GM21360 (cell line): ENCODE data around the gene GINS1.
"Not testable (repeated sequence)": the region's sequence is repeated elsewhere in the genome, so short reads cannot be mapped to it uniquely, and the experiment has no call there.

Source experiments
- ATAC-seq: cut with Tn5 transposase; IDR thresholded peaks from one replicate; pipeline ENCODE4 v1.9.1; 2021; ENCODE audit warnings: mild to moderate bottlenecking, moderate library complexity; ENCODE audit not compliant: unreplicated experiment

GINS1 gene

DNA sequence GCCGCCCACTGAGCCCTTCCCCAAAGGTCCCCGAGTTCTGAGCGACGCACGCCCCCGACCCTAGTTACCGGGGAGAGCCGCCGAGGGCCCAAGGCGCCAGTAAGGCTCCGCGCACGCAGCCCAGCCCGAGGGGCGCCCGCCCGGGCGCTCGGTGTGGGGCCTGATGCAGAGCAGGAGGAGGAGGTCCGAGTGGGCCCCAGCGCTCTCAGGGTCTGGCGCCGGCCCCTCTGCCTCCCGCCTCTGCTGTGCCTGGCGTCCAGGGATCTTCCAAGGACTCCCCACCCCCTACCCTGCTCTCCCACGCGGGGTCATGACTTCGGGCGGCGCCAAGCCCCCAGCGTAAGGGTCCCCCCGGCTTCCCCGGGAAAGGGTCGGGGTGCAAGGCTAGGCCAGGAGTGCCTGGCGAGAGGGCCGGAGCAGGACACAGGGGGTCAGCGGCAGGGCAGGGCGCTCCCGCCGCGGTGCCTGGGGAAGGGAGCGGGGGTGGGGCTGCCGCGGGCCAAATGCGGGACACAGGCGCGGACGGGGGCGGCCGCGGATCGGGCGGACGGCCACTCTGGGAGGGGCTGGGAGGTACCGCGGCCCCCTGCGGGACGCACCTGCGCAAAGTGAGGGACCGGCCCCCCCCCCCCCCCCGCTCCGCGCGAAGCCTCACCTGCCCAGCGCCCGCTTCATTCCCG is 17.5 kb upstream of the GINS1 start:
- peak; percentile 30 for ATAC-seq

DNA sequence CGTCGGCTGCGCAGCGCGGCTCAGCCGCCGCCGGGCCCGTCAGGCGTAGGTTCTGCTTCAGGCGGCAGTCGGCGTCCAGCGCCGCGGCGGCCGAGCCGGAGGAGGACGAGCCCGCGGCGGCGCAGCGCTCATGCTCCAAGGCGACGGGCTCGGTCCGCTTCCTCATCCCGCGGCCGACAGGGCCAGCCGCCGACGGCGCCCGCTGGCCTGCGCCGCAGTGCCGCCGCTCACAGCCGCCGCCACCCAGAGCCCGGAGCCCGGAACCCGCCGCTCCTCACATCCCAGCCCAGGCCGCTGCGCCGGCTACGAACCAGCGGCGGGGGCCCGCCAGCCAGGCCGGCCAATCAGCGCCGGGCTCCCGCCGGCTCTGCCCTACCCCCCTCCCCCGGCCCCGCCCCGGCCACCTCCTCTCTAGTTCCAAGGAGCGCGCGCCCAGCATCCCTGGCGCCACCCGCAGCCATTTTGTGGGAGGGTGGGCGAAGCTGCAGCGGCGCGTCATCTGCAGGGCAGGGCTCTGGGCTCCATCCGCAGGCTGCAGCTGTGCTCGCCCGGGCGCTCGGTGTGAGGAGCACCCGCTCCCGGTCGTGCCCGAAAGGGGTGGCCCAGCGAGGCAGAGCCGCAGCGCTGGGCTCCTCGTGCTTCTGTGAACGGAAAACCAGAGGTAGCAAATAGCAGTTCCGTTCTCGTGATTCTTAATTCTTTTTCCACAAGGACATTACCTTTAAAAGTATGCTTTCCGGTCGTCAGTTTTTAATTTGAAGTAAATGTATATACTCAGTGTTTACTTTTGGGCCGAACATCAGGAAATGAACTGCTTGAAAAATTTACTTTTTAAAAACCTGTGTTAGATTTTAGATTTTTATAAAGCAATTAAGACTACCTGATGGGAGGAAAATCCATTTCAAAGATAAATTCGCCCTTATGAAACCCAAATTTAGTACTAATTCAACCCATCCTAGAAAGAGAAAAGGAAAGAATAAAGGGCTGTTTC is 16.6 kb upstream of the GINS1 start, which contains the start of gene ABHD12:
Gene ABHD12 (minus strand): TSS at position 298 of the 991 bp plus-strand sequence. CDS start 132 bp downstream, at position 166.
- peak; percentile 85 for ATAC-seq

DNA sequence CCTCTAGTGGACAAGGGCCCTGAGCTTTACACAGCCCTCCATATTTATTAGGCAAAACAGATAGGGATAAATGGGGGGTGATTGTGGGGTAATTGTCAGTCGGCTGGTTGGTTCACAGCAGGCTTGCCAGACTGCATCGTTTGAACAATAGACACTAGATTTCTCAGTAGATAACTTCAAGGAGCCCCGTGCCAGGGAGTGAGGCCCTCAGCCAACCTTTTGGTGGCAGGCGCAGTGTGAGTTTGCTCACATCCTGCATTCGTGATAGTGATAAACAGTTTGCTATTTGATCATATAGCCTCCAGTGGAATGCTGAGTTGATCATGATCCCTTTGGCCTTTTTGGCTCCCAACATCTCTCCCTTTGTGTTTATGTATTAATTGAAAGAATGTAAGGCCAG is 13.2 kb upstream of the GINS1 start:
- ATAC-seq, result no peak

DNA sequence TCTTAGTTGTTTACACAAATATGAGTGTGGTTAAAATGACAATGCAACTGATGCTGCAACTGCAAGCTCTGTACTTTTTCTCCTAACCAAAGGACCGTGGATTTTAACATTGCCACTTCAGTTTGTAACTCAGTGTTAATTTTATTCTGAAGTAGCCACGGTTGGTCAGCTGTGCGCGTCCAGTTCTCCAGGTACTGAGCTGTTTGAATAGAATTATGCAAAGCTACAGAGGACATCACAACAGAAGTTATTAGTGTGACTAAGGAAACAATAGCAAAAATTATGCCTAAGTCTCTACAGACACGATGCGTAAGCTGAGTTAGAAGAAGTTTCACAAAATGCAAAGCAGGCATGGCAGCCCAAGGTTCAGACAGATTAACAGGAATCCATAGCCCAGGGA is 12.5 kb upstream of the GINS1 start:
- ATAC-seq, result no peak

DNA sequence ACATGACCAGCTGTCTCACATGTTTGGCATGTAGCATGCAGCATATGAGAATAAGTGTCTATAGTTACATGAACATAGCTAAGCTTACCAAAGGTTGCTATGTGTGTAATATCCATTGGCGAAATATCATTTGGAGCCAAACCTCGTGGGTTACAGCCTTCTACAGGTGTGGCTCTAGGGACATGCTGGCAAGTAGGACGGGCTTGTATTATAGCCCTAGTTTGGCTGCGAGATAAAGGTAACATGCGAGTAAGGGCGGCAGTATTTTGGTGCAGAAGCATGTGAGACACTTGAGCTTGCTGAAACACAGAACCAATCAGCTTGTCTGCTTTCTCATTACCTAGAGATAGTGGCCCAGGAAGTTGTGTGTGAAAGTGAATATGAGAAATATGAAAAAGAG is 10.4 kb upstream of the GINS1 start:
- ATAC-seq, result no peak

DNA sequence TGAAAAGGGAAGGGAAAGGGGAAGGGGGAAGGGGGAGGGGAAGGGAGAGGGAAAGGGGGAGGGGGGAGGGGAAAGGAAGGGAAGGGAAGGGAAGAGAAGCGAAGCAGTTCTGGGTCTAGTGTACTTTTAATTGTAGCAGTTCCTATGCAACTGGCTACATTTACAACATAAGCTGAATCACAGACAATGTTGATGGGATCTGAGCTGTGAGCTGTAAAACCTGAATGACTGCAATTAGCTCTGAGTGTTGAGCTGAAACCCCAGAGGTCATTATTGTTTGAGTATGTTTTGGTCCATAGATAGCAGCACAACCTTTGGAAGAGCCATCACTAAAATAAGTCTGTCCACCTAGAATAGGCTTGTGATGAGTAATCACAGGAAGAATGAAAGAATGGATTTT is 9.7 kb upstream of the GINS1 start:
- no peak for ATAC-seq

DNA sequence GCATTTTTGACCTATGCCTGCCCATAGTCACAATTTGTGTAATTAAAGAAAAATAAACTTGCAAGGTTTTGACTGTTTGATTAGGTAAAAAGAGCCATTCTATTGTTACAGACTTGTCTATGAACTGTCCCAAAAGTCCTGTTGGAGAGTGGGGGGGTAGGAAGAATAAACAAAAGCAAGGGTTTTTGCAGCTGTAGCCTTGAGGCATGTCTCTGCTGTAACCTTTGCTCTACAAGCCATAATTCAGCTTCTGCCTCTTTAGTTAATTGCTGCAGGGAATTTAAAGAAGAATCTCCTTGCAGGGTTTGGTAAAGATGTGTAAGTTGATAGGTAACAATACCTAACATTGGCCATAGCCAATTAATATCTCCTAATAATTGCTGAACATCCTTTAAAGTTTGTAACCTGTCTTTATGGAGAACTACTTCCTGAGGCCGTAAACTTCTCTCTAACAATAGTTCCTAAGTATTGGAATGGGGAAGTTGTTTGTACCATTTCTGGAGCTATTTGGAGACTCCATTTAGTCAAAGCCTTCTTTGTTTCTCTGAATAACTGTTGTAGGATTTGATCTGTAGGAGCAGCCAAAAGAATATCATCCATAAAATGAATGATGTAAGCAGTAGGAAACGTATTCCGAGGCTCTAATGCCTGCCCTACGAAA is 9.0 kb upstream of the GINS1 start:
- ATAC-seq, result no peak

DNA sequence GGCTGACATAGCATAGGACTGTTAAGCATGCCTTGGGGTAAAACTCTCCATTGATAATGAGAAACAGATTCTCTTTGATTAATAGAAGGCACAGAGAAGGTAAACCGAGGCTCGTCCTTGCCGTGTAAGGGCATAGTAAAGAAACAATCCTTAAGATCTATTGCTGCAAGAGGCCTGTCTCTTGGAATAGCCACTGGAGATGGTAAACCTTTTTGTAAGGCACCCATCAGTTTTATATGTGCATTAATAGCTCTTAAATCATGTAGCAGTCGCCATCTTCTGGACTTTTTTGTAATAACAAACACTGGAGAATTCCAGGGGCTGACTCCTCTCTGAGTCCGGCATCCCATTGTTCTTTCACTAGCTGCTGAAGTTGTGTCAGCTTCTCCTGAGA is 8.4 kb upstream of the GINS1 start:
- no peak for ATAC-seq

DNA sequence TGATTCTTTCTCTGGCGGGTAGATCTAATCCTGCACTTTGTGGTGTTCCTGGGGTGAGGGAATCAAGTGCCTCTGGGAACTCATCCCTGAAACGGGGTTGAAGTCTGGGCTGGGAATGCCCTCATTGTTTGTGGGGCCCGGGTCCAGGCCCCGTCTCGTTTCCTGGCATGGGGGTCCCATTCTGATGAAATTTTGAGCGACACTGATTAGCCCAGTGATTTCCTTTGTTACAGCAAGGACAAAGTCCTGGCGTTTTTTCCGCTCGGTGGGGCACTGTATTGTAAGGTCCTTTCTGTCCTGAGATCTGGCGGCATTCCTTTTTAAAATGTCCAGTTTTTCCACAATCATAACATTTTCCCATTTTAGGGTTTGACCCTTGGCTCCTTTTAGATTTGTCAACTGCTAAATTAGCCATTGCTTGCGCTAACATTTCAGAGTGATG is 7.2 kb upstream of the GINS1 start:
- ATAC-seq, result not testable (repeated sequence)

DNA sequence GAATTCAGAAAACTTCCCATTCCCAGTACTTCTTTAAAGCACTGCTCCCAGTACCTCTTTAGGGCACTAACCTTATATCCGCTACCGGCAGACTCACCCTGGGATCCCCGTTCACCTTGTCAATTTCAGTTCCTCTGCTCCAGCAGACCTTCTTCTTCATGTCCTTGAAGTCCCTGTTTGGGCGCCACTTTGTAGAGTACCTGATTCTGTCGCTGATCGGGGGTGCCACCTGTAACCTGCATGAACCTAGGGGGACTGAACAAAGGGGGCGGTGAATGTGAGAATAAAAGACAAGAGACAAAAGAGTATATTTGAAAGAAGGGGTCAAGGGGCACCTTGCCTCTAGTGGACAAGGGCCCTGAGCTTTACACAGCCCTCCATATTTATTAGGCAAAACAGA is 4.9 kb upstream of the GINS1 start:
- ATAC-seq, result no peak

DNA sequence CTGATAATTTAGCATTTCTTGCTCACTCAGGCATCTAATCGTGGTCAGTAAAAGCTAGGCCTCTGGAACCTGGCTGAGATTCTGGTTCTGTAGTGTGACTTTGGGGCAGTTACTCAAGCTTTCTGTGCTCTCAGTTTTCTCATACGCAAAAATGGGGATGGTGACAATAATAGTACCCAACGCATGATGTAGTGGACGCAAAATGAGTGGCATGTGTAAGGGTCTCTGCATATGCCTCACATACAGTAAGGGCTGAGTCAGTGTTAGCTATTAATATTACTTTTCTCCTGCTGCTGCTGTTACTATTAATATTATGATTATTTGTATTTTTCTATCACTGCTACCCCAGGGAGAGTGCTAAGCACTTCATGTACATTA is 686 bp downstream of the GINS1 start:
- ATAC-seq, result no peak

DNA sequence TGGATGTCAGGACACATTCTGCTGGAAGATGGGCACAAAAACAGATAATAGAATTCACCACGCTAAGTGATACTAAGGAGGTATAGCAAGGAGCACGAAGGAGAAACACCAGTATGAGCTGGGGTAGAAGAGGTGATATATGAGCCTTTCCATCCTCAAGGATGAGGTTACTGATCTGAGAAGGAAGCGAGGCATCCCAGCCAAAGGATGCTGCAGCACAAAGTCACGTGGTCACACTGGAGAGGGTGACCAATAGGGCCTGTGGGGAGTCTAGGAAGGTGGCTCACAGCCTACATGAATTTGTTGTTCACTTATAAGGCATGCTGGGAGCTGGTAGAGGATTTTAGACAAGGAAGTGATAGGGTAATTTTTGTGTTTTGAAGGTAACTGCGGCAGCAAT is 1.4 kb downstream of the GINS1 start:
- ATAC-seq, result no peak

DNA sequence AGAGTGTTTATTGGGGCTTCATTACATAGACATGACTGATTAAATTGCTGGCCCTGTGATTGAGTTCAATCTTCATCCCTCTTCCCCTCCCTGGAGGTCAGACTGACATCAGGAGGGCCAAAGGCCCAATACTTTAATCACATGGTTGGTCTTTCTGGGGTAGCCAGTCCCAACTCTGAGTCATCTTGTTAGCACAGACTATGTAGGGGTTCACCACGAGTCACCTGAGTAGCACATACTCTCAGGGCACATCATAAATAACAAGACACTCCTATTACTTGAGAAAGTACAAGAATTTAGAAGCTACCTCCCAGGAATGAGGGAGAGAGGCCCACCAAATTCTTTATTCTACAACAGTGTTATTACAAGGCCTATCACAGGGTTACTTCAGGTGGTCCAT is 11.3 kb downstream of the GINS1 start:
- no peak for ATAC-seq

DNA sequence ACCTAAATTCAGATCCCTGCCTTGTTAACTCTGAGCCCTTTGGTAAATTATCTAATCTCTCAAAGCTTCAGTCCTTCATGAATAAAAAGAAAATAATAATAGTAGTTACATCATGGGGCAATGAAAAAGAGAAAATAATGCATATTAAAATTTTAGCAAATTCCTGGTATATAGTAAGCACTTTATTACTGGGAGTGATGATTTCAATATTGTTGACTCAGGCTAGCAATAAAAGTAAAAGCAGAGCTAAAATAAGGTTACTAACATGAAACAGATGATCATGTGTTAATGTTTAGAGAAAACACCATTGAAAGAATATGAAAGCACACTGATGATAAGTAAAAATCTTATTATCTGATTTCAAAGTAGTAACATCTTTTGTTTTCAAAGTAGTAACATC is 13.6 kb downstream of the GINS1 start:
- no peak for ATAC-seq

DNA sequence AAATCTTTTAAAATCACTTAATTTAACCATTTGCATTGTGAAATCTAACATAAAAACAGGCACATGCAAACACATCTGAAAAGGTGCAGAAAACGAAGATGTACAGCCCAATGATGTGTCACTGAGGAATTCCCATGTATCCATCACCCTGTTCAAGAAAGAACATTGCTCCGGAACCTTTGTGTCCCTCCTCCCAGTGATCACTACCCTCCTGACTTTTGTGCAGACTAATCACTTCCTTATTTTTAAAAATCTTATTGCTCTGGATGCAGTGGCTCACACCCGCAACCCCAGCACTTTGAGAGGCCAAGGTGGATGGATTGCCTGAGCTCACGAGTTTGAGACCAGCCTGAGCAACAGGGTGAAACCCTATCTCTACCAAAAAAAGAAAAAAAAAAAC is 14.6 kb downstream of the GINS1 start:
- ATAC-seq, result no peak

DNA sequence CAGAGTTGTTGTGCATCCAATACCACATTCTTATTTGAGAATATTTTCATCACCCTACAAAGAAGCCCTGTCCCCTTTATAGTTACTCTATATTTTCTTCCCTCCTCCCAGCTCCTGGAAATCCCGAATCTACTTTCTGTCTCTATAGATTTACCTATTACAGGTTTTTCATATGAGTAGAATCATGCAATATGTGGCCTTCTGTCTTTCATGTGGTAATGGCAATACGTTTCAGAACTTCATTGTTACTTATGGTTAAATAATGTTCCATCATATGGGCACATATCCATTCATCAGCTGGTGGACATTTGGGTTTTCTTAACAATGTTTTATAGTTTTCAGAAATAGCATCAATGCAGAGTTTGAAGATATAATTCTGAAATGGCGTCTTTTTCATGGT is 17.1 kb downstream of the GINS1 start:
- ATAC-seq, result no peak

DNA sequence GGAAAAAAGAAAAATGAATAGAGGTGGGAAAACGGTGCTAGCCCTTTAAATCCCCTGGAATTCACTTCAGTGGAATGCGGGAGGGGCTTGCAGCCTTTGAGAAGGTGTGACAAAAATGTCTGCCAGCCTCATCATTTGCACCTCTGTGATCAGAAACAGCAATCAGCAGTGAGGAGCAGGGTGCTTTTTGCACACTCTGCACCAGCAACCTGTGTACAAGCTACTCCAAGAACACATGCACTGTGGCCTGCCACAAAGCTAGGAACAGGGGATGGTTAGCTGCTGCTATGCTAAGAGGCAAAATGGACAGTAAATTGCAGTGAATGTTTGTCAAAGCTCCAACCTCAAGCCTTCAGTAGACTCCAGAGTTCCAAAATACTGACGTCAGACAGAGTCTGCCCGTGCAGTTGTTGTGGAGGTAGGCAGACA is 29.7 kb downstream of the GINS1 start:
- ATAC-seq, result no peak

DNA sequence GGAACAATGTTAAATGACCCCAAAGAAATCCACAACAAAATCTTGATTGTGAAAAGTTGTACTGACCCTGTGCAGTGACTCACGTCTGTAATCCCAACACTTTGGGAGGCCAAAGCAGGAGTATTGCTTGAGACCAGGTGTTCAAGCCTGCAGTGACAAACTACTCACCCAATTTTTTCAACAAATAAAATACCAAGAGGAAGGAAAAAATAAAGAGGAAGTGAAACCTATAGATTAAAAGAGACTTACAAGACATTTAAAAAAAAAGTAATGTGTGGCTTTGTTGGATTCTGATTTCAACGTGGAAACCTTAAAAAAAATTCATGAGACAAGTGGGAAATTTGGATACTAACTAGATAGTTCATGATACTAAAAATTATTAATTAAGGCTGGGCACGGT is 31.9 kb downstream of the GINS1 start:
- ATAC-seq, result no peak

DNA sequence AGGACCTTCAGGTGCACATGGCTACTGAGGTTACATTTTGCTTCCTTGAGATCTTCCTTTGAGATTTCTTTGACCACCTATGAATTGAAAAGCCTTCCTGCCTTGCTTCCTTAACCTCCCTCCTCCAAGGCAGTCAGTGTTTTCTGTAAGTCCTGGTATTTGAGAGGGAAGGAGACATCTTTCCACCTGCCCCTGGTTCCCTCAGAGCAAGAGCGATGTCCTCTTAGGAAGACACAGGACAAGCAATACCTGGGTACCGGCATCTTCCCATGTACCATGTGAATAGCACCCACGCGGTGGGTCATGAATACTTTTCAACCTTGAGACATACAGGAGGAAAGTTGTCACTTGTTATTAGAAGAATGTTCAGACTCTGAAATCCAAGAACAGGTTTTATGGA is 37.1 kb downstream of the GINS1 start:
- no peak for ATAC-seq

DNA sequence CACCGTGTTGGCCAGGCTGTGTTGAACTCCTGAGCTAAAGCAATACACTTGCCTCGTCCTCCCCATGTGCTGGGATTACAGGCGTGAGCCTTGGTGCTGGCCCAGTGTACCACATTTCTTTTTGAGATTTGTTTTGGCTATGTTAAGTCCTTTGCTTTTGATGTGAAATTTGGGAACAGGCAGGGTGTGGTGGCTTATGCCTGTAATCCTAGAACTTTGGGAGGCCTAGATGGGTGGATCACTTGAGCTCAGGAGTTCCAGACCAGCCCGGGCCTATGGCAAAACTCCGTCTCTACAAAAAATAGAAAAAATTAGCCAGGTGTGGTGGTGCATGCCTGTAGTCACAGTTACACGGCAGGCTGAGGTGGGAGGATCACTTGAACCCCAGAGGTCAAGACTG is 40.2 kb downstream of the GINS1 start:
- no peak for ATAC-seq

DNA sequence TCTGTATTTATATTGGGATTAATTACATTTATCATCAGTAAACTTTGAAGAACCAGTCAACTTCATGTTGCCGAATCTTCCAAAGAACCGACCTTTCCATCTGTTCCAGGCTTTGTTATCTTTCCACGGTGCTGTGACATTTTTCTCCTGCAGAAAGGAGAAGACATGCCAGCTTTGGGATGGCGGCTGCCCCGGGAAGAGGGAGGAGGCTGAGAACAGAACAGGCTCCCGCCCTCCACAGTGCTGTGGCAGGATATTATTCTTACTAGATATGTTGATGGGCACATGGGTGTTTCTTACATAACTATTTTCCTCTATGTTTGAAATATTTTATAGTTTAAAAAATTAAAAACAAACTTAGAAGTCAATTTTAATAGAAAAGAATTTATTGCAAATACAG is 44.9 kb downstream of the GINS1 start:
- no peak for ATAC-seq
